NB4 (cell line): ENCODE results near the gene PTS.

ENCODE experiments used
- CTCF ChIP-seq: IDR thresholded peaks from one replicate; pipeline ENCODE4 v1.5.1; 2012; ENCODE audit warnings: low read depth, low read length
- MYC ChIP-seq: IDR thresholded peaks from 2 replicates; pipeline ENCODE4 v1.6.1; 2011; ENCODE audit warnings: low read depth, low read length
- POLR2A ChIP-seq: IDR thresholded peaks from 2 replicates; pipeline ENCODE4 v1.6.1; 2011; ENCODE audit warnings: mild to moderate bottlenecking; ENCODE audit not compliant: insufficient read length; ENCODE audit errors: extremely low read depth

GRCh38 chr11:112277029-112277428, 50.8 kb downstream of the PTS start:
- TF ChIP-seq MYC (no peak), CTCF (no peak), POLR2A (no peak)
